Kidney (tissue), 14 donors: ENCODE data around the gene CNTN5. TPM values are rescaled to one million over a fixed set of nuclear protein-coding genes. Genes with fewer than 3 reads are reported as not detected.

ENCODE experiments used
- DNase-seq, 5 donors: peaks; one replicate each; pipeline ENCODE4 v3.0.0-alpha.2; 2013 to 2020
- FAIRE-seq: peaks from 2 replicates; lab custom pipeline; 2012; peaks lifted over from hg19 to GRCh38; lab: Jason Lieb, UNC
- H3K27ac ChIP-seq, 2 donors: one replicate each; pipeline ENCODE4 v1.7.0; 2013; ENCODE audit warnings: low read depth in 2 of 2, low read length in 2 of 2, inconsistent platforms in 1 of 2
- H3K27me3 ChIP-seq: one replicate; pipeline ENCODE4 v1.7.1; 2013; ENCODE audit warnings: low read length, inconsistent platforms; ENCODE audit not compliant: control insufficient read depth, insufficient read depth
- H3K36me3 ChIP-seq, 3 donors: one replicate each; pipeline versions ENCODE4 v1.7.0 to v1.7.1; 2013; ENCODE audit warnings: low read length in 3 of 3, control low read depth in 1 of 3, inconsistent platforms in 1 of 3; ENCODE audit not compliant: insufficient read depth in 3 of 3, control insufficient read depth in 2 of 3
- H3K4me1 ChIP-seq, 3 donors: one replicate each; pipeline versions ENCODE4 v1.7.0 to v1.7.1; 2013; ENCODE audit warnings: low read length in 3 of 3, inconsistent platforms in 1 of 3, low read depth in 1 of 3; ENCODE audit not compliant: control insufficient read depth in 2 of 3, insufficient read depth in 2 of 3
- H3K4me3 ChIP-seq, 3 donors: one replicate each; pipeline versions ENCODE4 v1.7.0 to v1.8.1; 2013; ENCODE audit warnings: low read length in 3 of 3, control low read depth in 1 of 3, inconsistent platforms in 1 of 3
- H3K9ac ChIP-seq, 3 donors: one replicate each; pipeline versions ENCODE4 v1.7.0 to v1.7.1; 2013; ENCODE audit warnings: low read length in 3 of 3, control low read depth in 1 of 3, inconsistent platforms in 1 of 3
- H3K9me3 ChIP-seq, 3 donors: one replicate each; pipeline versions ENCODE4 v1.7.0 to v1.7.1; 2013; ENCODE audit warnings: low read length in 3 of 3, control low read depth in 1 of 3, inconsistent platforms in 1 of 3; ENCODE audit not compliant: control insufficient read depth in 2 of 3, insufficient read depth in 1 of 3
- intact Hi-C: fragments of 100-400 bp; cut with DNase I; formaldehyde crosslinking; loops from one replicate; pipeline ENCODE4 v1.11.1; 2022
- polyA plus RNA-seq: library from polyadenylated mRNA; stranded (reverse); fragments of 350-450 nt; fragmentation: Illumina TruSeq; extraction: RNeasy Lipid Tissue Mini Kit (QIAGEN cat#74804); gene quantifications from one replicate; pipeline ENCODE4 v1.2.3, GENCODE V29; 2014; ENCODE audit warnings: low read depth, low replicate concordance; ENCODE audit not compliant: insufficient read depth
- total RNA-seq: library from RNA; stranded (reverse); fragmentation: NEBNext Ultra II Directional; extraction: Animal tissue kit (Norgen Biotek cat#: 25700); gene quantifications from one replicate; pipeline ENCODE4 v1.2.1, GENCODE V29; 2021
- TF ChIP-seq, protein P1 (sequence below): IDR thresholded peaks from 3 replicates; pipeline ENCODE4 v1.5.1; 2012; ENCODE audit warnings: mild to moderate bottlenecking, moderate library complexity, borderline replicate concordance; ENCODE audit not compliant: insufficient read depth; ENCODE audit errors: extremely low read depth
- donor health status: control.
- donor health status: control.
- donor health status: control.
- donor health status: control.
- donor health status: control.
- donor health status: DM: yes; HTN: yes; CAD: no.
- donor health status: Normal renal cell carcinoma (clear cell type).

Gene CNTN5
- total and polyA plus RNA-seq, 2 donors from 2014 or later: 0.11 to 0.66 TPM

DNA sequence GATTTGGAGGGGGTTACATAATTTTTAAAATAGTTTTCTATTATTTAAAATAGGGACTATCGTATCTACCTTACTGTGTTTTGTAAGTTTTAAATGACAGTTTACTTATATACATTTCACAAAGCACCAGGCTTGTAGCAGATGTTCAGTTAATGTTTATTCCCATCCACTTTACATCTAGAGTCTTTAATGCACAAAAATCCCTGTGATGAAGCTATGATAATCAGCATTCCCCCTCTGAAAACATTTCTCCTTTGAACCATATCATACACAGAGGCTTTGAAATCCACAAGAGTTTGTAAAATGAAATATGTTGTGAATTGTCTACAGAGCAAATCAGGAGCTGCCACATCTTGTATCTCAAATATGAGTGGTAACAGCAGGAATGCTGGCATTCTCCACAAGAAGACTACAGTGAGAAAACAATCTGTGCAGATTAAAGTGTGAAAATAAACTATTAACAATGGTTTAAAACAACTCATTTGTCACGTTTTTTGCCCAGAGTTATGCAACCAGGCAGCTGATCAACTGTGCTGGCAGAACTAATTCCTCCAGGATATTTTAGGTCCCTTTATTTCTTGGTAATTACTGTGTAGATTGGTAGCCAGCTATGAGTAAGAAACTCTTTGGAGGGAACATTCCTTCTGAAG lies 967.2 kb downstream of the CNTN5 start:
- TF ChIP-seq, protein P1, sequence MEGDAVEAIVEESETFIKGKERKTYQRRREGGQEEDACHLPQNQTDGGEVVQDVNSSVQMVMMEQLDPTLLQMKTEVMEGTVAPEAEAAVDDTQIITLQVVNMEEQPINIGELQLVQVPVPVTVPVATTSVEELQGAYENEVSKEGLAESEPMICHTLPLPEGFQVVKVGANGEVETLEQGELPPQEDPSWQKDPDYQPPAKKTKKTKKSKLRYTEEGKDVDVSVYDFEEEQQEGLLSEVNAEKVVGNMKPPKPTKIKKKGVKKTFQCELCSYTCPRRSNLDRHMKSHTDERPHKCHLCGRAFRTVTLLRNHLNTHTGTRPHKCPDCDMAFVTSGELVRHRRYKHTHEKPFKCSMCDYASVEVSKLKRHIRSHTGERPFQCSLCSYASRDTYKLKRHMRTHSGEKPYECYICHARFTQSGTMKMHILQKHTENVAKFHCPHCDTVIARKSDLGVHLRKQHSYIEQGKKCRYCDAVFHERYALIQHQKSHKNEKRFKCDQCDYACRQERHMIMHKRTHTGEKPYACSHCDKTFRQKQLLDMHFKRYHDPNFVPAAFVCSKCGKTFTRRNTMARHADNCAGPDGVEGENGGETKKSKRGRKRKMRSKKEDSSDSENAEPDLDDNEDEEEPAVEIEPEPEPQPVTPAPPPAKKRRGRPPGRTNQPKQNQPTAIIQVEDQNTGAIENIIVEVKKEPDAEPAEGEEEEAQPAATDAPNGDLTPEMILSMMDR: no peak
- Histone ChIP-seq H3K4me1 (no peaks in the 10 kb centered on the region), H3K36me3 (no peaks in the 10 kb centered on the region), H3K4me3 (no peak overlapping the region), H3K27me3 (no peaks in the 10 kb centered on the region), H3K9me3 (no peaks in the 10 kb centered on the region), H3K27ac (no peak overlapping the region), H3K9ac (no peak overlapping the region)
- no peak for FAIRE-seq
- no peak for DNase-seq
- intact Hi-C loops: no loop called here

DNA sequence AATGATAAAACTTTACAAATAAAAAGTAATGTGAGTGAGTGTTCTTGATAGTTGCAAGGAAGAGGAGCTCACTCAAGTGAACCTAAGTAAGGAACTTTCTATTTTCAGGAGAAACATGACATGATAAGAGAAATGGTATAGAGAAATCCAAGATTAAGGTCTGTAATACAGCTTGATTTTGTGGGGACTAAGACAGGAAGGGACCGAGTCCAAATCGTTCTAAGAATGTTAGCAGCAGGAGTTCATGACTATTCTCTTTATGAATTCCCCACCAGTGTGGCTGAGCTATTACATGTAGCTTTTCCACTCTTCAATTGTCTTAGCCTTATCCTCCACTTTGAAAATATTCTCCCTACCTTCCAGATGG lies 967.7 kb downstream of the CNTN5 start:
- TF ChIP-seq, protein P1: no peak
- intact Hi-C loops: no loop called here
- H3K9me3 ChIP-seq: no peaks in the 10 kb centered on the region
- no peaks in the 10 kb centered on the region for H3K36me3 ChIP-seq
- H3K4me1 ChIP-seq: no peaks in the 10 kb centered on the region
- no peak overlapping the region for H3K27ac ChIP-seq
- no peak overlapping the region for H3K9ac ChIP-seq
- H3K4me3 ChIP-seq: no peak overlapping the region
- DNase-seq (no peak), FAIRE-seq (no peak)
- no peaks in the 10 kb centered on the region for H3K27me3 ChIP-seq

DNA sequence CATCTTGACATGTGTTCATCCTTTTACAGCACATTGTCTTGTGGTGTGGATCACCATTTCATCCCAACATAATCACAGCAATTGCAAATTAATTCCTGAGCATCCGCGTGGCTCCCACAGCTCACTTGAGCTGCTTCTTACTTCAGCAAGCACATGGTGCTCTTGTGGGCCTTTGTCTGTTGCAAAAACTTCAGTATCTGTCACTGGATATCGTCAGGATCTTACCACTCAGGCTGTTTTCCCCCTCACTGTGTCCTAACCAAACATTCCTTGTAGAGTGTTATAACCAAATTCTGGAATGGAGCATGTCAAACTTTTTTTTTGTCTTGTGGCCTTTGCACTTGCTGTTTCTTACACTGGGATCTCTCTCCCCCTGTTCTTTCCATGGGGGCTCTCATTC lies 983.2 kb downstream of the CNTN5 start:
- intact Hi-C loops: no loop called here
- Histone ChIP-seq H3K4me1 (no peaks in the 10 kb centered on the region), H3K36me3 (no peaks in the 10 kb centered on the region), H3K4me3 (no peak overlapping the region), H3K9me3 (peaks cover 0 to 2% (median 0%) of the 10 kb centered on the region in 3 donors), H3K27ac (no peak overlapping the region), H3K9ac (no peak overlapping the region), H3K27me3 (no peaks in the 10 kb centered on the region)
- TF ChIP-seq, protein P1: no peak
- FAIRE-seq (no peak), DNase-seq (no peak)

DNA sequence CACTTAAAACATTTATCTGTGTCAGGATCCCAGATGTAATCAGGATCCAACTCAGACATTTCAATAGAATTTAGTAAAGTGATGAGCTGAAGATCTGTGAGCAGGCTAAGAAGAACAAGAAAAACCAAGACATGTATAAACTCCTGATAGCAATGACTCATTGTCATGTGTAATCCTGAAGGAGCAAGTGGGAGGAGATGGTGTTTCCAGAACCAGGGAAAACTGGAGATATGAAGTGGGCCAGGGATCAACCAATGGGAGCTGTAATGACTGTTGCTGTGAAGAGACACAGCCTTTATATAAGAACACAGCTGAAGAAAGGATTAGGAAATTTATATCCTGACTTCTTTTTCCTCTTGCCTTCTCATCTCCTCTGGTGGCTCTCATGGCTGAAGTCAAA lies 983.8 kb downstream of the CNTN5 start:
- H3K9ac ChIP-seq: no peak overlapping the region
- H3K4me3 ChIP-seq: no peak overlapping the region
- no peak overlapping the region for H3K27ac ChIP-seq
- H3K27me3 ChIP-seq: no peaks in the 10 kb centered on the region
- intact Hi-C loops: no loop called here
- peaks cover 0 to 2% (median 0%) of the 10 kb centered on the region in 3 donors for H3K9me3 ChIP-seq
- H3K4me1 ChIP-seq: no peaks in the 10 kb centered on the region
- H3K36me3 ChIP-seq: no peaks in the 10 kb centered on the region
- FAIRE-seq (no peak), DNase-seq (no peak)
- TF ChIP-seq, protein P1: no peak
